Panc1 (cell line): ENCODE data around the gene TSPAN2. TPM values are rescaled to one million over a fixed set of nuclear protein-coding genes. Genes with fewer than 3 reads are reported as not detected.

Source experiments
- ATAC-seq: fragments of 200-7000 bp; cut with Tn5 transposase; 2 replicates; pipeline ENCODE4 v1.9.1; 2020; ENCODE audit warnings: mild to moderate bottlenecking, moderate library complexity
- BruUV-seq: library from RNA; stranded (reverse); fragments of 400-500 nt; replicated peaks from 2 replicates; lab custom pipeline; 2021; lab: Mats Ljungman, UMichigan
- CTCF ChIA-PET: fragments of 300-600 bp; sonication (Branson Sonifier 250); formaldehyde crosslinking; loops from one replicate; lab custom pipeline; 2022; ENCODE audit warnings: antibody characterized with exemption; lab: Charles Lee
- POLR2A ChIA-PET: fragments of 300-600 bp; sonication (Branson Sonifier 250); formaldehyde crosslinking; loops from one replicate; lab custom pipeline; 2022; ENCODE audit warnings: antibody characterized with exemption; lab: Charles Lee
- DNase-seq: peaks from one replicate; pipeline ENCODE4 v3.0.0-alpha.2; 2010; ENCODE audit warnings: low read depth, low spot score
- H3K27ac ChIP-seq: 2 replicates; pipeline ENCODE4 v1.5.1; 2011; ENCODE audit warnings: mild to moderate bottlenecking, low read length, inconsistent platforms
- H3K27me3 ChIP-seq: fragments of 200-500 bp; sonication (Bioruptor generic); 2 replicates; pipeline ENCODE4 v1.6.0; 2014; ENCODE audit warnings: low read length, inconsistent platforms; ENCODE audit not compliant: control insufficient read depth, insufficient read depth
- H3K36me3 ChIP-seq: fragments of 200-500 bp; sonication (Bioruptor generic); 2 replicates; pipeline ENCODE4 v1.5.1; 2014; ENCODE audit warnings: inconsistent platforms, mild to moderate bottlenecking, low read length, moderate library complexity; ENCODE audit not compliant: control insufficient read depth, insufficient read depth
- H3K4me1 ChIP-seq: 2 replicates; pipeline ENCODE4 v1.5.1; 2011; ENCODE audit warnings: inconsistent platforms, mild to moderate bottlenecking, low read length, moderate library complexity; ENCODE audit not compliant: control insufficient read depth, insufficient read depth
- H3K4me3 ChIP-seq, 2 experiments: 2 replicates each; pipeline ENCODE4 v1.5.1; 2011 to 2012; ENCODE audit warnings: low read depth in 2 of 2, low read length in 2 of 2, mild to moderate bottlenecking in 2 of 2, inconsistent platforms in 1 of 2, moderate library complexity in 1 of 2
- H3K9me3 ChIP-seq: fragments of 200-500 bp; sonication (Bioruptor generic); 2 replicates; pipeline ENCODE4 v1.5.1; 2014; ENCODE audit warnings: low read depth, mild to moderate bottlenecking, inconsistent platforms, low read length, moderate library complexity; ENCODE audit not compliant: control insufficient read depth, insufficient read depth
- CTCF ChIP-seq: fragments of 450-650 bp; IDR thresholded peaks from 2 replicates; pipeline ENCODE4 v1.5.1; 2017; ENCODE audit warnings: mild to moderate bottlenecking
- POLR2AphosphoS5 ChIP-seq: IDR thresholded peaks from 2 replicates; pipeline ENCODE4 v1.6.1; 2012; ENCODE audit warnings: mild to moderate bottlenecking, low read depth, low read length, moderate library complexity
- SIN3A ChIP-seq: IDR thresholded peaks from 2 replicates; pipeline ENCODE4 v1.6.1; 2012; ENCODE audit warnings: low read depth, mild to moderate bottlenecking, low read length, moderate library complexity, borderline replicate concordance; ENCODE audit not compliant: insufficient read depth
- TCF7L2 ChIP-seq: IDR thresholded peaks from 2 replicates; pipeline ENCODE4 v1.6.1; 2011; ENCODE audit warnings: mild to moderate bottlenecking, low read depth, low read length, inconsistent platforms
- in situ Hi-C: cut with HindIII; loops from 2 replicates; pipeline ENCODE4 v1.10.0; 2016; ENCODE audit warnings: low sequenced_read_pairs, low pct_unique_long_range_greater_than_20kb
- intact Hi-C: fragments of 100-400 bp; cut with micrococcal nuclease; formaldehyde crosslinking; loops from one replicate; pipeline ENCODE4 v1.10.0; 2022; ENCODE audit not compliant: unreplicated experiment
- total RNA-seq: library from RNA; stranded (reverse); gene quantifications from one replicate; pipeline ENCODE4 v1.2.1, GENCODE V29; 2021; ENCODE audit not compliant: unreplicated experiment
- TF ChIP-seq, protein P1 (sequence below), 2 experiments: IDR thresholded peaks; 2 replicates each; pipeline ENCODE4 v1.6.1; 2011 to 2012; ENCODE audit warnings: low read depth in 2 of 2, control low read depth in 1 of 2, low read length in 1 of 2, mild to moderate bottlenecking in 1 of 2, moderate library complexity in 1 of 2; ENCODE audit not compliant: insufficient read depth in 1 of 2

The TSPAN2 gene
- total RNA-seq, 1 experiment from 2014 or later, result not detected

DNA sequence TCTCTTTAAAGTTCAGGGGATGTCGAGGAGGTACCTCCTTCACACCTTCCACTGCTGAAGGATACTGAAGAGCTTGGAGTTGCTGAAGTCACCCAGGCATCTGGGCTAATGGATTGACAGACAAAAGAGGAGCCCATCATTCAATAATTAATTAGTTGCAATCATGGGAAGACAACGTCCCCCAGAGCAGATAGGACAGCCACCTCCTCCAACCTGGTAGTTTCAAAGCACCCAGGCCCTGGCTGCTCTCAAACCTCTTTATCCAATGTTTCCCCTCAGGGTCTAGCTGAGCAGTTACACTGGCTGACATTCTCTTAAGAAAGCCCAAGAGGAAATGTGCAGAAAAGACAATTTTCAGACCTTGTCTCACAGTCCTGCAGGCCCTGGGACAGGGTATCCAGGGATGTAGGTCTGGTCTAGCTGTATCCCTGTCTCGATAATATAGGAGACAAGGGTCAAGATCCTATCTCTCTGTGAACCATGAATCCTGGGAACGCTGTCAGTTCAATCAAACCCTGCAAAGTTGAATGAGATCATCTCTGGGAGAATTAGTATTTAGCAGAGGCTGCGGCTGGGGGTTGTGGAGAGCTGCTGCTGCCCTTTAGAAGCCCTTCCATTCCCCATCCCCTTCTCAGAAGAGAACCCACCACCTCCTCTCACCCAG, 1.1 kb downstream of the TSPAN2 start:
- TF ChIP-seq SIN3A (no peak), CTCF (no peak)
- H3K36me3 ChIP-seq, result no peaks in the 10 kb centered on the region
- ChIA-PET POLR2A (no interaction called here), CTCF (no interaction called here)
- DNase-seq (no peak), ATAC-seq (no peak)
- in situ Hi-C loops (no loop called here), intact Hi-C loops (no loop called here)
- no peak overlapping the region for H3K4me3 ChIP-seq
- no peak overlapping the region for H3K27ac ChIP-seq
- H3K9me3 ChIP-seq, result no peaks in the 10 kb centered on the region
- no TSS peak for BruUV-seq
- H3K27me3 ChIP-seq, result no peaks in the 10 kb centered on the region; the same call in 1 of the 2 replicates
- no peaks in the 10 kb centered on the region for H3K4me1 ChIP-seq

DNA sequence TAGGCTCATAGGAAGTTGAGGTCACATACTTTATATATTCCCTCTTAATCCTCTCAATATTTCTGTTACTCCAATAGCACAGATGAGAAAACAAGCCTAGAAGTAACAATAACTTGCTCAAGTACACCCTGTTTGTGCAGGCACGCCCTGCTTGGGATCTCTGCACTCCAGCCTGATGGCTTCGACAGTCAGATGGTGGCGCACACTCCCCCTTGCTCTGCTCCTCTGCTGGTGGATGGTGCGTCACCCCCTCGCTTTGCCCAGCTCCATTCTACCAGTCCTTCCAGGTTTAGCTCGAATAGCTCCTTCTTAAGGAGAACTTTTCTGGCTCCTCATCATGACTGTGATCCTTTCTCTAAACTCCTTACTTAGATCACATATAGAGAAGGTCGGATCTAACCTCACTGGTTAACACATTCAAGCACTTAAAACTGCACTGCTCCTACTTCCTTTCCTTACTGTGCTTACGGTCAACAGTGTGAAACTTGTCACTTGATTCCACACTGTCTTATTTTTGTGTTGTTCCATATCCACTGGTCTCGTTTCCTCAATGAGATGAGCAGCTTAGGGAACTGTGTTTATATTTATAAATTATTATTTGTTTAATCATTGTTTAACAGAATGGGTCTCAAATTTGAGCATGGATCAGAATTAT, 3.0 kb downstream of the TSPAN2 start:
- H3K36me3 ChIP-seq, result no peaks in the 10 kb centered on the region
- TF ChIP-seq, protein P1, sequence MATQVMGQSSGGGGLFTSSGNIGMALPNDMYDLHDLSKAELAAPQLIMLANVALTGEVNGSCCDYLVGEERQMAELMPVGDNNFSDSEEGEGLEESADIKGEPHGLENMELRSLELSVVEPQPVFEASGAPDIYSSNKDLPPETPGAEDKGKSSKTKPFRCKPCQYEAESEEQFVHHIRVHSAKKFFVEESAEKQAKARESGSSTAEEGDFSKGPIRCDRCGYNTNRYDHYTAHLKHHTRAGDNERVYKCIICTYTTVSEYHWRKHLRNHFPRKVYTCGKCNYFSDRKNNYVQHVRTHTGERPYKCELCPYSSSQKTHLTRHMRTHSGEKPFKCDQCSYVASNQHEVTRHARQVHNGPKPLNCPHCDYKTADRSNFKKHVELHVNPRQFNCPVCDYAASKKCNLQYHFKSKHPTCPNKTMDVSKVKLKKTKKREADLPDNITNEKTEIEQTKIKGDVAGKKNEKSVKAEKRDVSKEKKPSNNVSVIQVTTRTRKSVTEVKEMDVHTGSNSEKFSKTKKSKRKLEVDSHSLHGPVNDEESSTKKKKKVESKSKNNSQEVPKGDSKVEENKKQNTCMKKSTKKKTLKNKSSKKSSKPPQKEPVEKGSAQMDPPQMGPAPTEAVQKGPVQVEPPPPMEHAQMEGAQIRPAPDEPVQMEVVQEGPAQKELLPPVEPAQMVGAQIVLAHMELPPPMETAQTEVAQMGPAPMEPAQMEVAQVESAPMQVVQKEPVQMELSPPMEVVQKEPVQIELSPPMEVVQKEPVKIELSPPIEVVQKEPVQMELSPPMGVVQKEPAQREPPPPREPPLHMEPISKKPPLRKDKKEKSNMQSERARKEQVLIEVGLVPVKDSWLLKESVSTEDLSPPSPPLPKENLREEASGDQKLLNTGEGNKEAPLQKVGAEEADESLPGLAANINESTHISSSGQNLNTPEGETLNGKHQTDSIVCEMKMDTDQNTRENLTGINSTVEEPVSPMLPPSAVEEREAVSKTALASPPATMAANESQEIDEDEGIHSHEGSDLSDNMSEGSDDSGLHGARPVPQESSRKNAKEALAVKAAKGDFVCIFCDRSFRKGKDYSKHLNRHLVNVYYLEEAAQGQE (IDR thresholded peaks at IDR 0.05; ENCODE audit: insufficient read depth in 1 of 2, low read depth in 2 of 2, low read length in 1 of 2), result no peak
- TF ChIP-seq POLR2AphosphoS5 (no peak), SIN3A (no peak), TCF7L2 (no peak), CTCF (no peak)
- DNase-seq, result no peak
- H3K27ac ChIP-seq, result no peak overlapping the region
- H3K4me3 ChIP-seq, result no peak overlapping the region
- no peaks in the 10 kb centered on the region; the same call in 1 of the 2 replicates for H3K27me3 ChIP-seq
- in situ Hi-C loops (no loop called here), intact Hi-C loops (no loop called here)
- no peaks in the 10 kb centered on the region for H3K9me3 ChIP-seq
- POLR2A ChIA-PET, result no interaction called here
- CTCF ChIA-PET, result no interaction called here
- no peak for ATAC-seq
- BruUV-seq, result no TSS peak
- H3K4me1 ChIP-seq, result no peaks in the 10 kb centered on the region
